Activated T-helper 2 cell treated with anti-CD3 and anti-CD28 coated beads, Interferon-gamma antibody, Interleukin-2, Interleukin-4, amounts not matched to agents 10 μg/mL and 5 μg/mL and 100 μg/mL, durations not matched to agents 14 hours and 24 hours and 36 hours (primary cell): ENCODE measurements around the gene POU3F2. TPM values are rescaled to one million over a fixed set of nuclear protein-coding genes. Genes with fewer than 3 reads are reported as not detected.

ENCODE experiments used
- DNase-seq: peaks from one replicate; pipeline ENCODE4 v3.0.0; 2021; ENCODE audit warnings: low spot score
- H3K27ac Mint-ChIP-seq: one replicate; pipeline ENCODE4 v1.8.0; 2021; ENCODE audit warnings: mixed read lengths
- H3K27me3 Mint-ChIP-seq: one replicate; pipeline ENCODE4 v1.8.0; 2021; ENCODE audit warnings: low read depth, mixed read lengths
- H3K36me3 Mint-ChIP-seq: one replicate; pipeline ENCODE4 v1.8.0; 2021; ENCODE audit warnings: low read depth, mixed read lengths
- H3K4me1 Mint-ChIP-seq: one replicate; pipeline ENCODE4 v1.8.0; 2021; ENCODE audit warnings: low read depth, mixed read lengths
- H3K4me3 Mint-ChIP-seq: one replicate; pipeline ENCODE4 v1.8.0; 2021; ENCODE audit warnings: low read depth, mild to moderate bottlenecking, moderate library complexity, mixed read lengths
- H3K9me3 Mint-ChIP-seq: one replicate; pipeline ENCODE4 v1.8.0; 2021; ENCODE audit warnings: mixed read lengths
- intact Hi-C: fragments of 100-400 bp; cut with micrococcal nuclease; formaldehyde crosslinking; loops from one replicate; pipeline ENCODE4 v1.15.1; 2023
- total RNA-seq: library from RNA; stranded (reverse); gene quantifications from 2 replicates; pipeline ENCODE4 v1.2.3, GENCODE V29; 2022

Gene POU3F2
- total RNA-seq, 1 donor from 2014 or later, result not detected

DNA sequence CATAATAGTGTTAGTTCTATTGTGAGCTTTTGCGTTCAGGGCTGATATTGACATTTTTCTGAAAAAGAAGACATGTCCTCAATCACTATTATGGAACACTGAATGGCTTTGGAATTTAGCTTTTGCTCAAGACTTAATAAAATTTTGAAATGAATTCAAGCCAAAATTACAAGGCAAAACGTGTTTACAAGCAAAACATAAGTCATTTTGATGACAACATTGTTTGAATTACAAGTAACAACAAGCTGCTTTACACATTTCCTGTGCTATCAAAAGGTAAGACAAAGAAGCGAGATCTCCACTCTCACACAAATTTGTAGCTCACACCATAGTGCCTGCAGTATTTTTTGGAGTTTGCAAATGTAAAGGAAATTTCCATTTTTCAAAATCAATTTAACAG is 37.4 kb downstream of the POU3F2 start:
- Mint-ChIP-seq H3K4me3 (no peak overlapping the region), H3K9me3 (no peaks in the 10 kb centered on the region), H3K27me3 (no peaks in the 10 kb centered on the region), H3K36me3 (peaks cover 19% of the 10 kb centered on the region), H3K27ac (no peak overlapping the region), H3K4me1 (no peaks in the 10 kb centered on the region)
- no peak for DNase-seq
- intact Hi-C loops, result no loop called here

GRCh38 chr6:98875375-98875774 is 41.0 kb downstream of the POU3F2 start:
- Mint-ChIP-seq H3K9me3 (no peaks in the 10 kb centered on the region), H3K4me1 (peaks cover 3% of the 10 kb centered on the region), H3K27me3 (no peaks in the 10 kb centered on the region), H3K36me3 (peaks cover 20% of the 10 kb centered on the region), H3K4me3 (no peak overlapping the region), H3K27ac (no peak overlapping the region)
- intact Hi-C loops, result no loop called here
- no peak for DNase-seq

- peaks cover 11% of the 10 kb centered on the region for H3K4me1 Mint-ChIP-seq
- intact Hi-C loops, result no loop called here
- H3K9me3 Mint-ChIP-seq, result no peaks in the 10 kb centered on the region
- H3K4me3 Mint-ChIP-seq, result no peak overlapping the region
- DNase-seq, result no peak
- no peaks in the 10 kb centered on the region for H3K27me3 Mint-ChIP-seq
- no peak overlapping the region for H3K27ac Mint-ChIP-seq
- peaks cover 18% of the 10 kb centered on the region for H3K36me3 Mint-ChIP-seq
Observed at GRCh38 chr6:98877250-98877649, 42.9 kb downstream of the POU3F2 start.

GRCh38 chr6:98880486-98880885 is 46.1 kb downstream of the POU3F2 start:
- Mint-ChIP-seq H3K27ac (no peak overlapping the region), H3K4me3 (no peak overlapping the region), H3K4me1 (peaks cover 11% of the 10 kb centered on the region), H3K36me3 (peaks cover 19% of the 10 kb centered on the region), H3K27me3 (no peaks in the 10 kb centered on the region), H3K9me3 (no peaks in the 10 kb centered on the region)
- DNase-seq, result no peak
- intact Hi-C loops, result no loop called here

GRCh38 chr6:98885330-98885729 is 51.0 kb downstream of the POU3F2 start:
- peaks cover 19% of the 10 kb centered on the region for H3K36me3 Mint-ChIP-seq
- intact Hi-C loops, result no loop called here
- DNase-seq, result no peak

GRCh38 chr6:98887650-98888049 is 53.3 kb downstream of the POU3F2 start:
- DNase-seq, result no peak
- Mint-ChIP-seq H3K4me1 (peaks cover 2% of the 10 kb centered on the region), H3K4me3 (no peak overlapping the region), H3K27ac (no peak overlapping the region), H3K27me3 (no peaks in the 10 kb centered on the region), H3K9me3 (no peaks in the 10 kb centered on the region), H3K36me3 (peaks cover 16% of the 10 kb centered on the region)
- intact Hi-C loops, result no loop called here

More at GRCh38 chr6:98885330-98885729, 51.0 kb downstream of the POU3F2 start:
- H3K27me3 Mint-ChIP-seq, result no peaks in the 10 kb centered on the region
- no peak overlapping the region for H3K4me3 Mint-ChIP-seq
- H3K27ac Mint-ChIP-seq, result no peak overlapping the region
- no peaks in the 10 kb centered on the region for H3K9me3 Mint-ChIP-seq
- H3K4me1 Mint-ChIP-seq, result peaks cover 11% of the 10 kb centered on the region

Other genes with a start within 250 kb of the POU3F2 start
- gene FBXL4, start 113.4 kb downstream of the POU3F2 start, total RNA-seq, result 12.6 and 13.9 TPM in 2 replicates